ENCODE measurements around the gene SHANK3. TPM values are rescaled to one million over a fixed set of nuclear protein-coding genes. Genes with fewer than 3 reads are reported as not detected.

Gene SHANK3
- total RNA-seq, result 0.22 and 0.50 TPM in 2 replicates

GRCh38 chr22:50672471-50673230 is at the start of gene SHANK3:
Gene SHANK3, plus strand, starts transcription at chr22:50672823.

GRCh38 chr22:50627642-50628542 is 44.7 kb upstream of the SHANK3 start, which contains the start of gene ARSA:
Gene ARSA, minus strand, starts transcription at chr22:50628152. Its CDS starts 373 bp downstream, at chr22:50627779.

Other genes starting within 250 kb of the SHANK3 start
- gene SBF1, start 197.8 kb upstream of the SHANK3 start, total RNA-seq, result 83.4 and 118 TPM in 2 replicates
- gene ADM2, start 191.3 kb upstream of the SHANK3 start, total RNA-seq, result 1.8 and 7.0 TPM in 2 replicates
- not detected in 2 replicates for gene MIOX, start 186.0 kb upstream of the SHANK3 start, total RNA-seq
- 48.0 and 51.4 TPM in 2 replicates for gene LMF2, start 165.1 kb upstream of the SHANK3 start, total RNA-seq
- 36.0 and 79.0 TPM in 2 replicates for gene NCAPH2, start 164.6 kb upstream of the SHANK3 start, total RNA-seq
- 2.7 and 4.5 TPM in 2 replicates for gene SCO2, start 147.2 kb upstream of the SHANK3 start, total RNA-seq
- gene TYMP, start 142.8 kb upstream of the SHANK3 start, total RNA-seq, result 5.1 and 12.5 TPM in 2 replicates
- 0.11 and 0.62 TPM in 2 replicates for gene KLHDC7B, start 126.9 kb upstream of the SHANK3 start, total RNA-seq
- gene SYCE3, start 109.9 kb upstream of the SHANK3 start, total RNA-seq, result not detected in 2 replicates
- gene CPT1B, start 94.4 kb upstream of the SHANK3 start, total RNA-seq, result 0.44 and 1.7 TPM in 2 replicates
- gene CHKB, start 90.0 kb upstream of the SHANK3 start, total RNA-seq, result 19.5 and 27.2 TPM in 2 replicates
- gene MAPK8IP2, start 72.0 kb upstream of the SHANK3 start, total RNA-seq, result 0.33 and 0.37 TPM in 2 replicates
- 5.9 and 15.5 TPM in 2 replicates for gene ARSA, start 44.7 kb upstream of the SHANK3 start, total RNA-seq
- gene ACR, start 65.4 kb downstream of the SHANK3 start, total RNA-seq, result not detected in 2 replicates
- 7.6 and 8.7 TPM in 2 replicates for gene RABL2B, start 110.8 kb downstream of the SHANK3 start, total RNA-seq